RCC 7860 (cell line): Measurements from ENCODE around the gene RFC2.
A peak's percentile ranks its signal among the peaks of the same experiment; 100 is the strongest.
"Not testable (repeated sequence)": the region's sequence is repeated elsewhere in the genome, so short reads cannot be mapped to it uniquely, and the experiment has no call there.

Experiments
- DNase-seq: peaks from one replicate; pipeline ENCODE4 v3.0.0-alpha.2; 2015; ENCODE audit warnings: low spot score
- FAIRE-seq: peaks from 2 replicates; lab custom pipeline; 2012; peaks lifted over from hg19 to GRCh38; lab: Jason Lieb, UNC

The RFC2 gene

GRCh38 chr7:74252893-74253292, 1.3 kb downstream of the RFC2 start:
- DNase-seq = no peak
- FAIRE-seq = no peak

GRCh38 chr7:74249058-74249457, 5.1 kb downstream of the RFC2 start:
- not testable (repeated sequence) for DNase-seq, FAIRE-seq

- no peak for DNase-seq
- no peak for FAIRE-seq
Measured at GRCh38 chr7:74248156-74248555, 6.0 kb downstream of the RFC2 start.

- FAIRE-seq (no peak), DNase-seq (no peak)
Measured at GRCh38 chr7:74246497-74246896, 7.7 kb downstream of the RFC2 start.

GRCh38 chr7:74242122-74242443, 12.1 kb downstream of the RFC2 start:
- no peak for FAIRE-seq
- DNase-seq = no peak

GRCh38 chr7:74240482-74240881, 13.7 kb downstream of the RFC2 start:
- DNase-seq = no peak

GRCh38 chr7:74236284-74236683, 17.9 kb downstream of the RFC2 start:
- DNase-seq = no peak
- no peak for FAIRE-seq

More at GRCh38 chr7:74240482-74240881, 13.7 kb downstream of the RFC2 start:
- FAIRE-seq = no peak

GRCh38 chr7:74235518-74236268, 18.5 kb downstream of the RFC2 start:
- no peak for DNase-seq
- FAIRE-seq = no peak

- peak; percentile 16 for DNase-seq
- no peak for FAIRE-seq
Measured at GRCh38 chr7:74233655-74234285, 20.4 kb downstream of the RFC2 start.

- FAIRE-seq (no peak), DNase-seq (no peak)
Measured at GRCh38 chr7:74231232-74231590, 23.0 kb downstream of the RFC2 start.

- FAIRE-seq (no peak), DNase-seq (no peak)
Measured at GRCh38 chr7:74230446-74231231, 23.6 kb downstream of the RFC2 start.

GRCh38 chr7:74228951-74229900, 25.0 kb downstream of the RFC2 start:
- DNase-seq (no peak), FAIRE-seq (no peak)

- no peak for FAIRE-seq
- no peak for DNase-seq
Measured at GRCh38 chr7:74226633-74227032, 27.6 kb downstream of the RFC2 start.

- FAIRE-seq = no peak
Measured at GRCh38 chr7:74225400-74225799, 28.8 kb downstream of the RFC2 start.

GRCh38 chr7:74224907-74225306, 29.3 kb downstream of the RFC2 start:
- not testable (repeated sequence) for FAIRE-seq, DNase-seq

More at GRCh38 chr7:74225400-74225799, 28.8 kb downstream of the RFC2 start:
- DNase-seq = no peak

GRCh38 chr7:74224511-74224832, 29.7 kb downstream of the RFC2 start:
- FAIRE-seq = no peak
- DNase-seq = no peak

GRCh38 chr7:74223711-74224510, 30.3 kb downstream of the RFC2 start:
- no peak for FAIRE-seq
- DNase-seq = no peak

- DNase-seq = no peak
- FAIRE-seq = no peak
Measured at GRCh38 chr7:74222851-74223710, 31.1 kb downstream of the RFC2 start.

GRCh38 chr7:74221713-74222112, 32.5 kb downstream of the RFC2 start:
- no peak for DNase-seq
- no peak for FAIRE-seq
